ENCODE results near the gene OR2AT4.

DNA sequence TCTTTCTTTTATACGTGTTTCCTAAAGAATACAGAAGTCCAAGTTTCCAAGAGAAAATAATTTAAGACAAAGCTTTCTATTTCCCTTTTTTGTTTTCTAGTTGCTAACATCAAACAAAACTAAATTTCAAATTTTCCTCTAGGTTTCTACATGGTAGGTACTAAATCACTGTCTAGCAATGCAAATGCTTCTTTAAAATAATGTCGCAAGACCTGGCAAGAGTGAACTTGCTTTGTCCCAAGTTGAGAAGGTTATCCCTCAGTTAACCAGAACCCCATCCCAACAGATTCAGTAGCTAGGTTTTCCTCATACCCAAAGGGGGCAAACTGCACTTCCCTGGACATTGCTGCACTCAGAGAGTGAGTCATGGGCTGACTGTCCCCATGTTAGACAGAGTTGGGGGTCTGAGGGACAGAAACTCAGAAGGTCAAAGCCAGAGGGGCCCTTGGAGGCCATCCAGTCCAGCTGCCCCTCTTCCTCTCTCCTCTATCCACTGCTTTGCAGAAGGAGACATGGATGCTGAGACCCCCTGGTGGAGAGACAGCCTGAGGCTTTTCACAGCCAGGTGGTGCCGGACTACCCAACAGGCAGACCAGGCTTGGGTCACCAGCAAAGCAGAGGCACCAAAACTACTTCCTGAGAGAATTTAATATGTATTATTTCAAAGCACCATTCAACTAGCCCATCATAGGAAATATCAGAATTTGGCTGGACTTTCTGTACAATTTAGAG, 23.1 kb downstream of the OR2AT4 start:
- TF ChIP-seq, protein P1, sequence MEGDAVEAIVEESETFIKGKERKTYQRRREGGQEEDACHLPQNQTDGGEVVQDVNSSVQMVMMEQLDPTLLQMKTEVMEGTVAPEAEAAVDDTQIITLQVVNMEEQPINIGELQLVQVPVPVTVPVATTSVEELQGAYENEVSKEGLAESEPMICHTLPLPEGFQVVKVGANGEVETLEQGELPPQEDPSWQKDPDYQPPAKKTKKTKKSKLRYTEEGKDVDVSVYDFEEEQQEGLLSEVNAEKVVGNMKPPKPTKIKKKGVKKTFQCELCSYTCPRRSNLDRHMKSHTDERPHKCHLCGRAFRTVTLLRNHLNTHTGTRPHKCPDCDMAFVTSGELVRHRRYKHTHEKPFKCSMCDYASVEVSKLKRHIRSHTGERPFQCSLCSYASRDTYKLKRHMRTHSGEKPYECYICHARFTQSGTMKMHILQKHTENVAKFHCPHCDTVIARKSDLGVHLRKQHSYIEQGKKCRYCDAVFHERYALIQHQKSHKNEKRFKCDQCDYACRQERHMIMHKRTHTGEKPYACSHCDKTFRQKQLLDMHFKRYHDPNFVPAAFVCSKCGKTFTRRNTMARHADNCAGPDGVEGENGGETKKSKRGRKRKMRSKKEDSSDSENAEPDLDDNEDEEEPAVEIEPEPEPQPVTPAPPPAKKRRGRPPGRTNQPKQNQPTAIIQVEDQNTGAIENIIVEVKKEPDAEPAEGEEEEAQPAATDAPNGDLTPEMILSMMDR (IDR thresholded peaks at IDR 0.05): no peak
- no peak for TF ChIP-seq POLR2A (IDR thresholded peaks at IDR 0.05)

All from body of pancreas (tissue), 4 donors.